ENCODE measurements around the gene DNM2.

The DNM2 gene

DNA sequence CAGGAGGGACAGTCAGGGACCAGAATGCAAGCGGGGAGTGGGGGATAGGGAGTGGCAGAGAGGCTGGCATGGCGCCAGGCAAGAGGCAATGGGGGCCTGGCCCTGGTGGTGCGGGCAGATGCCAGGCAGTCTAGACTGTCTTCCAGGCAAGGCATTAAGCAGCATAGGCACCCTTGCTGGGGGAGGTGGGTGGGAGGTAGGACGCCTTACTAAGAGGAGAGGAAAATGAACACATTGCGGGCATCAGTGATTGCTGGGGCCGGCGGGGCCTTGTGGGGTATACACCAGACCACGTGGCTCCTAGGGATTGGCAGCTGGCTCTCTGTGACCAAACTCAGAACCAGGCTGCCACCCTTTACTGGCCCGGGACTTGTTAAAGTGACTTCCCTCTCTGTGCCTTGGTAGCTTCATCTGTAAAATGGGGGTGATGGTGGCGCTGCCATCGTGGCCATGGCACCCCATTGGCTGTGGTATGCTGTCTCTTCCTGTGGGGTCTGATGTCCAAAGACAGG, 46.0 kb downstream of the DNM2 start:
- peaks cover 17% of the 10 kb centered on the region for H3K36me3 Mint-ChIP-seq (ENCODE audit: insufficient read depth)
- peak overlapping the region; percentile 93 for H3K27ac Mint-ChIP-seq (ENCODE audit: low read depth)
- H3K4me1 Mint-ChIP-seq, result peaks cover 75% of the 10 kb centered on the region
- H3K27me3 Mint-ChIP-seq, result no peaks in the 10 kb centered on the region
- ATAC-seq (replicated peaks; ENCODE audit: extremely low read depth, poor library complexity, severe bottlenecking) (no peak), DNase-seq (ENCODE audit: low spot score in 2 of 2) (no peak)
- H3K9me3 Mint-ChIP-seq, result no peaks in the 10 kb centered on the region
- peak overlapping the region; percentile 67 for H3K4me3 Mint-ChIP-seq

DNA sequence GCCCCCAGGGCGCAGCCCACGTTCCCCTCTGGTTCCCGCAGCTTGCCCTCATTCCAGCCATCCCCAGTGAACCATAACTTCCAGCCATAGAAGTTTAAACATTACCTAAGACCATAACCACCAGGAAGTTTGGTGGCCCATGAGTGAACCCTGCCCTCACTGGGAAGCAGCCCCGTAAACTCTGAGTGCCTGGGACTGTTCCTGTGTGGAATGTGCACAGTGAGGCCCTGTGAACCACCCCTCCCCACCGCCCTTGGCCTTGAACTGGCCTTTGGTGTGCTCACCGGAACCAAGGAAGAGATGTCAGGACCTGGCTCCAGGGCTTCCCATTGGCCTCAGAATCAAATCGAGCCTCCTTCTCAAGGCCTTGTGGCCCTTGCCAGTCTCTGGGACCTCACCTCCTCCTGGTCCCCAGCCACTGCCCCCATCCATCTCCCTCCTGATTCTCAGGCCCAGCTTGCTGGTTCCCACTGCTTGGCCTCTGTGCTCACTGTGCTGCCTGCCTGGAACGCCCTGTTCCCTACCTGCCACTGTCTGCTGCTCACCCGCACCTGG, 46.5 kb downstream of the DNM2 start:
- peaks cover 75% of the 10 kb centered on the region for H3K4me1 Mint-ChIP-seq
- peaks cover 21% of the 10 kb centered on the region for H3K36me3 Mint-ChIP-seq (ENCODE audit: insufficient read depth)
- no peak for ATAC-seq (replicated peaks; ENCODE audit: extremely low read depth, poor library complexity, severe bottlenecking)
- peak overlapping the region; percentile 93 for H3K27ac Mint-ChIP-seq (ENCODE audit: low read depth)
- H3K9me3 Mint-ChIP-seq, result no peaks in the 10 kb centered on the region
- no peaks in the 10 kb centered on the region for H3K27me3 Mint-ChIP-seq
- no peak for DNase-seq (ENCODE audit: low spot score in 2 of 2)
- H3K4me3 Mint-ChIP-seq, result no peak overlapping the region

DNA sequence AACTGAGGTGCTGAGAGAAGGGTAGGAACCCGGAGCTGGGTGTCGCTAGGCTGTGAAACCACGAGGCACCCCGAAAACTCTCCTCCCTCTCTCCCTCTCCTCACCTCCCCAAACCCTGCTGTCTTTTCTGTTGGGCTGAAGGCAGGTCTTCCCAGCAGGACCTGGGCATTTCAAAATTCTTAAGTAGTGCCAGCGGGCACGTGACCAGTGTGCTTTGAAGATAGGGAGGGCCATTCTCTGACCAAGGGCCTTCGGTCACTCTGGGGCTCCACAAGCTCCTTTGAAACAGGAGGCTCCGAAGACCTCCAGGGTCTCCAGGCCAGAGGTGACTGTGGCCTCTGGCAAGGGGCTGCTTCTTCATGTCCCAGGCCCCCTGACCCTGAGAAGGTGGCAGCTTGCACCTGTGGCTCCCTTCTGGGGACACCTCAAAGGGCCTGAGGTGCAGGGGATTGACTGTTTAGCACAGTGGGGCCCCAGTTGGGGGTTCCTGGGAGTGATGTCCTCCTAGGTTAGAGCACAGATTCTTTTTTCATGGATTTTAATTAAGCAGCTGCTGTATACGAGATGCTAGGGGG, 48.3 kb downstream of the DNM2 start:
- ATAC-seq (replicated peaks; ENCODE audit: extremely low read depth, poor library complexity, severe bottlenecking) (no peak), DNase-seq (ENCODE audit: low spot score in 2 of 2) (no peak)
- Mint-ChIP-seq H3K4me1 (peaks cover 70% of the 10 kb centered on the region), H3K36me3 (ENCODE audit: insufficient read depth) (peaks cover 11% of the 10 kb centered on the region), H3K9me3 (no peaks in the 10 kb centered on the region), H3K27ac (ENCODE audit: low read depth) (peak overlapping the region; percentile 16), H3K27me3 (no peaks in the 10 kb centered on the region), H3K4me3 (no peak overlapping the region)

DNA sequence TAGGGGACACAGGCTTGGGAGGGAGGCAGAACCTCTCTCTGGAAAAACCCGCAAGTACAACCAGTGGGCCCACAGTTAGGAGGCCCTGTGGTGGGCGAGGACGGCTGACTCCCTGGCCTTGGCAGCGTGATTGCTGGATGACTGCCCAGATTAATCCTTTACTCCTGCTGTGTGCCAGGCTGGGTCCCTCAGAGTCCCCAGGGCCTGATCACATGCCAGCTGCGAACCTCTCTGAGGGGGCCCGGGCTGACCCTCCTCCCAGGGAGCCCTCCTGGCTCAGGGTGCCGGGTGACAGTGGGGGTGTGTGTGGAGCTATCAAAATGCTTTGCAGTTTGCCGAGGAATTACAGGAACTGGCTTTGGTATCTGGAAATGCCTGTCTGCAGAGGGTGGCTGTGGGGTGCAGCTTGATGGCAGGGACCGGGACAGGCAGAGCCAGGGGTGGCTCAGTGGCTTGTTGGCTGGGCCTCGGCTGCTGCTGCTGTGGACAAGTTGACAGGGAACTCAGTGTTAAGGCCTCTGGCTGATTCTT, 48.9 kb downstream of the DNM2 start:
- H3K27ac Mint-ChIP-seq (ENCODE audit: low read depth), result no peak overlapping the region
- peaks cover 64% of the 10 kb centered on the region for H3K4me1 Mint-ChIP-seq
- H3K36me3 Mint-ChIP-seq (ENCODE audit: insufficient read depth), result peaks cover 11% of the 10 kb centered on the region
- no peaks in the 10 kb centered on the region for H3K27me3 Mint-ChIP-seq
- ATAC-seq (replicated peaks; ENCODE audit: extremely low read depth, poor library complexity, severe bottlenecking) (no peak), DNase-seq (ENCODE audit: low spot score in 2 of 2) (no peak)
- no peak overlapping the region for H3K4me3 Mint-ChIP-seq
- no peaks in the 10 kb centered on the region for H3K9me3 Mint-ChIP-seq

DNA sequence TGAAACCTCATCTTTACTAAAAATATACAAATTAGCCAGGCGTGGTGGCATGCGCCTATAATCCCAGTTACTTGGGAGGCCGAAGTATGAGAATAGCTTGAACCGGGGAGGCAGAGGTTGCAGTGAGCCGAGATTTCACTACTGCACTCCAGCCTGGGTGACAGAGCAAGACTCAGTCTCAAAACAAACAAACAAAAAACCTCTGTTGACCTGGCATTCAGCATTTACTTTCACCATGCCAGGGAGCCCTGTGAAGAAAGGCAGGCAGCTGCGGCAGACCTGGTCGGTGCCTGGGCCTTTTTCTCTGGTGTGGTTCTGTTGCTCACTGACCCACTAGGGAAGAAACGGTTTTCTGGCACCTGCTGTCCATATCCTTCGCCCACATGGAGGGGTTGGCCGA, 49.8 kb downstream of the DNM2 start:
- Mint-ChIP-seq H3K27ac (ENCODE audit: low read depth) (no peak overlapping the region), H3K4me1 (peaks cover 55% of the 10 kb centered on the region), H3K4me3 (no peak overlapping the region), H3K27me3 (no peaks in the 10 kb centered on the region), H3K36me3 (ENCODE audit: insufficient read depth) (peaks cover 18% of the 10 kb centered on the region), H3K9me3 (no peaks in the 10 kb centered on the region)
- DNase-seq (ENCODE audit: low spot score in 2 of 2) (no peak), ATAC-seq (replicated peaks; ENCODE audit: extremely low read depth, poor library complexity, severe bottlenecking) (no peak)

DNA sequence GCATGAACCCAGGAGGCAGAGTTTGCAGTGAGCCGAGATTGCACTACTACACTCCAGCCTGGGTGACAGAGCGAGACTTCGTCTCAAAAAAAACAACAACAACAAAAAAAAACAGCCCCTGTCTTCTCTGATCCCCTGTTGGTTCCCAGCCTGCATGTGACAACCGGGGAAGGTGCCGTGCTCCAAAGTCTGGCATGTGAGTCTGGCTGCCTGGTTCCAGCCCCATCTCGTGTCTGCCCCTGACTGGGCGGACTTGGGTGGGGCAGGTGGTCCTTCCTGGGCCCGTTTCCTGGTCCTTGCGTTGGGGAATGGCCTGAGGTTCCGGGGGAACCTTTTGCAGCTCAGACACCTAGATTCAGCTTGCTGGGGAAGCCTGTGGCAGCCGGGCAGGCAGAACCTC, 50.5 kb downstream of the DNM2 start:
- H3K27me3 Mint-ChIP-seq, result no peaks in the 10 kb centered on the region
- H3K27ac Mint-ChIP-seq (ENCODE audit: low read depth), result peak overlapping the region; percentile 77
- no peak for ATAC-seq (replicated peaks; ENCODE audit: extremely low read depth, poor library complexity, severe bottlenecking)
- H3K36me3 Mint-ChIP-seq (ENCODE audit: insufficient read depth), result peaks cover 24% of the 10 kb centered on the region
- no peaks in the 10 kb centered on the region for H3K9me3 Mint-ChIP-seq
- H3K4me1 Mint-ChIP-seq, result peaks cover 48% of the 10 kb centered on the region
- no peak for DNase-seq (ENCODE audit: low spot score in 2 of 2)
- no peak overlapping the region for H3K4me3 Mint-ChIP-seq

DNA sequence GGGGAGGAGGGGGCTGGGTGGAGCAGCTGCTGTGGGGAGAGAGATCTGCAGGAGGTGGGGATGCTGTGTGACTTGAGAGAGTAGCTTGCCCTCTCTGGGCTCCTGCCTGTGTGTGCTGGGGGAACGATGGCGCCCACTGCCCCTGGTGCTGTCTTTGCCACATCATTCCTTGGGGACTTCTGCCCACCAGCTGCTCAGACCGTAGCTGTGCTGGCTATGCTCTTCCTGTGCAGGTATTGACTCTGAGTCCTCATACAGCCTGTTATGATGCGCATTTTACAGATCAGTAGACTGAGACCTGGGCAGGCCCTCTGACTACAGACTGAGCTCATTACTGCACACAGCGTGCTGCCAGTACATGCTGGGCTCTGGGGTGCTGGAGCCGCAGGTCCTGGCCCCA, 51.1 kb downstream of the DNM2 start:
- peak overlapping the region; percentile 77 for H3K27ac Mint-ChIP-seq (ENCODE audit: low read depth)
- no peak overlapping the region for H3K4me3 Mint-ChIP-seq
- H3K4me1 Mint-ChIP-seq, result peaks cover 43% of the 10 kb centered on the region
- peaks cover 28% of the 10 kb centered on the region for H3K36me3 Mint-ChIP-seq (ENCODE audit: insufficient read depth)
- ATAC-seq (replicated peaks; ENCODE audit: extremely low read depth, poor library complexity, severe bottlenecking), result no peak
- no peaks in the 10 kb centered on the region for H3K27me3 Mint-ChIP-seq
- DNase-seq (ENCODE audit: low spot score in 2 of 2), result no peak
- no peaks in the 10 kb centered on the region for H3K9me3 Mint-ChIP-seq

DNA sequence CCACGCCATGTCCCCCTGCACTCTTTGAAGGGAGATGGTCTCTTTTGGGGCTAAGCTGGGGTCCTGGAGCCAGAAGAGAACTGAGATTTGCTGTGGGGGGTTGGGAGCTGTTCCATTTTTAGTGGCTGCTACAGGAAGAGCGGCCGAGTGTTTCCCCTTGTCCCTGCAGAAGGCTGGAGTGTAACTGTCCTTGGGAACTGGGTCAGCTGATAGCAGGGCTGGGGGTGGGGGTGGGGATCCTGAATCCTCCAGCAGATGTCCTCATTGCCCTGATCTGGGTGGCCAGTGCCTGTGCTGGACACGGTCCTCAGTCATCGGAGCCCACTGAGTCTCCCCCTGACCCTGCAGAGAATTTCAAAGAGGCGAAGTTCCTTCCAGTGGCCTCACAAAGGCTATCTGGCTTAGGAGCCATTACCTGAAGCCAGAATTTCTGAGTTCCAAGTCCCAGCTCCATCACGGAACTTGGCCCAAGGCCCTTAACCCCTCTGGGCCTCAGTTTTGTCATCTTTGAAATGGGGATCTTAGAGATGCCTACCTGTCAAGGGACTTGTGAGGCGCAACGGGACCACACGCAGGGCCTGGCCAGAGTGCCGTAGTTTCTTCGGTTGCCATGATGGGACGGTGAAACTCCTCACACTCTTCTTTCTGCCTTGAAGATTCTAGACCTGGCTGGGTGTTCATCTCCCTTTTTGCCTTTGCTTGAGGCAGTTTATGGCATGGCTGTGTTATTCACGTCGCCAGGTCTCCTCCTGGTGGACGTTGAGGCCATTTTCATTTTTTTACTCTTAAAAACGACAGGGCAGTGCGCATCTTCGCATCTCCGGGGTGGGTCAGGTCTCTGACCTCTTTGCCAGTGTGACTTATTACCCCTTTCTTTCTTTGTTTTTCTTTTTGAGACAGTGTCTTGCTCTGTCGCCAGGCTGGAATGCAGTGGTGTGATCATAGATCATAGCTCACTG, 51.9 kb downstream of the DNM2 start:
- Mint-ChIP-seq H3K4me1 (peaks cover 34% of the 10 kb centered on the region), H3K27me3 (no peaks in the 10 kb centered on the region), H3K36me3 (ENCODE audit: insufficient read depth) (peaks cover 30% of the 10 kb centered on the region), H3K27ac (ENCODE audit: low read depth) (peak overlapping the region; percentile 77), H3K9me3 (no peaks in the 10 kb centered on the region), H3K4me3 (no peak overlapping the region)
- no peak for DNase-seq (ENCODE audit: low spot score in 2 of 2)
- no peak for ATAC-seq (replicated peaks; ENCODE audit: extremely low read depth, poor library complexity, severe bottlenecking)

DNA sequence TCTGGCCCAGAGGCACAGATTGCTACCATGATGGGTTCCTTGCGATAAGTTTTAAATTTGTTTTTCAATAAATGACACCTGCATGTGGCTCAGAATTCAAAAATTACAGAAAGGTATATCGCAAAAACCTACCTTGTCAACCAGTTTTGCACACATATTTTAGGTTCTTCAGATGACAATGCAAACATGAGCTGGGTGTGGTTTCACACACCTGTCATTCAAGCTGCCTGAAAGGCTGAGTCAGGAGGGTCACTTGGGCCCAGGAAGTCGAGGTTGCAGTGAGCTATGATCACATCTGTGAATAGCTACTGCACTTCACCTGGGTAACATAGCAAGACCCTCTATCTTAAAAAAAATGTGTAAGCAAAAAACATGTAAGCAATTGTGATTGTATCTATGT, 56.1 kb downstream of the DNM2 start:
- ATAC-seq (replicated peaks; ENCODE audit: extremely low read depth, poor library complexity, severe bottlenecking) (no peak), DNase-seq (ENCODE audit: low spot score in 2 of 2) (no peak)
- H3K9me3 Mint-ChIP-seq, result no peaks in the 10 kb centered on the region
- peak overlapping the region; percentile 19 for H3K27ac Mint-ChIP-seq (ENCODE audit: low read depth)
- H3K4me3 Mint-ChIP-seq, result no peak overlapping the region
- peaks cover 26% of the 10 kb centered on the region for H3K4me1 Mint-ChIP-seq
- H3K27me3 Mint-ChIP-seq, result no peaks in the 10 kb centered on the region
- H3K36me3 Mint-ChIP-seq (ENCODE audit: insufficient read depth), result peaks cover 51% of the 10 kb centered on the region

DNA sequence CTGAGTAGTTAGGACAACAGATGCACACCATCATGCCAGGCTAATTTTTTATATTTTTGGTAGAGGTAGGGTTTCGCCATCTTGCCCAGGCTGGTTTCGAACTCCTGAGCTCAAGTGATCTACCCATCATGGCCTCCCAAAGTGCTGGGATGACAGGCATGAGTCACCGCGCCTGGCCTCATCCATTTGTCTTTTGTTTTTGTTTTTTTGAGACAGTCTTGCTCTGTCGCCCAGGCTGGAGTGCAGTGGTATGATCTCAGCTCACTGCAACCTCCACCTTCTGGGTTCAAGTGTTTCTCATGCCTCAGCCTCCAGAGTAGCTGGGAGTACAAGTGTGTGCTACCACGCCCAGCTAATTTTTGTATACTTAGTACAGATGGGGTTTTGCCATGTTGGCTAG, 57.0 kb downstream of the DNM2 start:
- Mint-ChIP-seq H3K4me1 (peaks cover 21% of the 10 kb centered on the region), H3K27ac (ENCODE audit: low read depth) (peak overlapping the region; percentile 22), H3K9me3 (no peaks in the 10 kb centered on the region), H3K36me3 (ENCODE audit: insufficient read depth) (peaks cover 54% of the 10 kb centered on the region), H3K4me3 (no peak overlapping the region), H3K27me3 (no peaks in the 10 kb centered on the region)
- no peak for ATAC-seq (replicated peaks; ENCODE audit: extremely low read depth, poor library complexity, severe bottlenecking)
- DNase-seq (ENCODE audit: low spot score in 2 of 2), result no peak

DNA sequence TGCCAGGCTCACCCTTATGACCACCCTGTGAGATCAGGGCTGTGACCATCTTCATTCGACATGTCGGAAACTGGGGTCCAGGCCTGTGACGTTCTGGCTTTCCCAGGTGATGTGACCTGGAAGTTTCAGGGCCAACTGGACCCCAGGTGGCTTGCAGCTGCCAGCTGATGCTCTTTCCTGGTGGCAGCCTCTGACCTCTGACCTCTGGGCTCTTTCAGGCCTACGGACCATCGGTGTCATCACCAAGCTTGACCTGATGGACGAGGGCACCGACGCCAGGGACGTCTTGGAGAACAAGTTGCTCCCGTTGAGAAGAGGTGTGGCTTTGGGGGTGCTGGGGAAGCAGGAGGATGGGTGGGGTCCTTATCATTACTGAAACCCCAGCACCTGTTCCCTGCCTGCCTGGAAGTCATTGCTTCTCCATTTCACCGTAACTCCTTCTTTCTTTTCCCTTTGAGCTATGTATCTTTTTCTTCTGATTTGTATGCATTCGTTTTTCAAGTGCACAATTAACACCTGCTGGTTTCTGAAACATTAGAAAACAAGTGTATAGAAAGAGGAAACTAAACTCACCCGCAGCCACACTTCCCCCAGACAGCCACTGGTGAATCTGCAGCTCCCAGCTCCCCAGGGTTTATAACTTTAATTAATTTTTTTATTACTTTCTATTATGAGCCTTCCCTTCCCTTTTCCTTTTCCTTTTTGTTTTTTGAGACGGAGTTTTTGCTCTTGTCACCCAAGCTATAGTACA, 59.2 kb downstream of the DNM2 start:
- peak overlapping the region; percentile 43 for H3K4me3 Mint-ChIP-seq
- no peaks in the 10 kb centered on the region for H3K27me3 Mint-ChIP-seq
- H3K27ac Mint-ChIP-seq (ENCODE audit: low read depth), result peak overlapping the region; percentile 82
- H3K36me3 Mint-ChIP-seq (ENCODE audit: insufficient read depth), result peaks cover 67% of the 10 kb centered on the region
- no peak for DNase-seq (ENCODE audit: low spot score in 2 of 2)
- peaks cover 13% of the 10 kb centered on the region for H3K4me1 Mint-ChIP-seq
- no peaks in the 10 kb centered on the region for H3K9me3 Mint-ChIP-seq
- no peak for ATAC-seq (replicated peaks; ENCODE audit: extremely low read depth, poor library complexity, severe bottlenecking)

DNA sequence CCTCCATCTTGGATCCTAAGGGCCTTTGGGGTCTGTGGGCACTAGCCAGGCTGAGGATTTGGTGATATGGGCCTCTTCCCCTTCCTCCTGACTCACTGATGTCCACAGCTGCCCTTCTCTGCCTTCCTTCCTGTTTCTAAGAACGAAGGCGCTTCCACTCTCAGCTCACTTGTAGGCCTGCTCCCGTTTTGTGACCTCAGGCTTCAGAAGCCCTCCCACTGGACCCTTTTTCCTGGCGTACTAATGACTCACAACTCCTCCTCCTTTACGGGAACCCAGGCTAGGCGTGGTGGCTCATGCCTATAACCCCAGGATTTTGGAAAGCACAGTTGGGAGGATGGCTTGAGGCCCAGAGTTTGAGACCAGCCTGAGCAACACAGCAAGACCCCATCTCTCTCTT, 62.5 kb downstream of the DNM2 start:
- peaks cover 18% of the 10 kb centered on the region for H3K4me1 Mint-ChIP-seq
- no peaks in the 10 kb centered on the region for H3K9me3 Mint-ChIP-seq
- peaks cover 59% of the 10 kb centered on the region for H3K36me3 Mint-ChIP-seq (ENCODE audit: insufficient read depth)
- no peaks in the 10 kb centered on the region for H3K27me3 Mint-ChIP-seq
- DNase-seq (ENCODE audit: low spot score in 2 of 2) (no peak), ATAC-seq (replicated peaks; ENCODE audit: extremely low read depth, poor library complexity, severe bottlenecking) (no peak)
- H3K4me3 Mint-ChIP-seq, result no peak overlapping the region
- H3K27ac Mint-ChIP-seq (ENCODE audit: low read depth), result no peak overlapping the region
